ENCODE results near the gene CRMP1. TPM values are rescaled to one million over a fixed set of nuclear protein-coding genes. Genes with fewer than 3 reads are reported as not detected.

The CRMP1 gene
- total RNA-seq, 2 experiments from 2014 or later: 0.12 to 0.15 TPM

GRCh38 chr4:5783486-5783885, 109.4 kb downstream of the CRMP1 start:
- H3K4me1 Mint-ChIP-seq: no peaks in the 10 kb centered on the region
- ChIA-PET POLR2A (no interaction called here), CTCF (no interaction called here)
- H3K36me3 Mint-ChIP-seq (ENCODE audit: low read depth): no peaks in the 10 kb centered on the region
- H3K9me3 Mint-ChIP-seq: no peaks in the 10 kb centered on the region
- no peak overlapping the region for H3K27ac Mint-ChIP-seq
- DNase-seq: no peak
- H3K27me3 Mint-ChIP-seq: no peaks in the 10 kb centered on the region
- no peak overlapping the region for H3K4me3 Mint-ChIP-seq

- Mint-ChIP-seq H3K4me1 (no peaks in the 10 kb centered on the region), H3K27me3 (no peaks in the 10 kb centered on the region), H3K9me3 (no peaks in the 10 kb centered on the region), H3K27ac (no peak overlapping the region), H3K4me3 (no peak overlapping the region), H3K36me3 (ENCODE audit: low read depth) (no peaks in the 10 kb centered on the region)
- DNase-seq: no peak
- POLR2A ChIA-PET: no interaction called here
- CTCF ChIA-PET: no interaction called here
Observed at GRCh38 chr4:5782829-5783476, 109.9 kb downstream of the CRMP1 start.

GRCh38 chr4:5781691-5782090, 111.2 kb downstream of the CRMP1 start:
- H3K27me3 Mint-ChIP-seq: no peaks in the 10 kb centered on the region
- H3K36me3 Mint-ChIP-seq (ENCODE audit: low read depth): no peaks in the 10 kb centered on the region
- no peak overlapping the region for H3K4me3 Mint-ChIP-seq
- no peak overlapping the region for H3K27ac Mint-ChIP-seq
- POLR2A ChIA-PET: no interaction called here
- DNase-seq: no peak
- peaks cover under 1% of the 10 kb centered on the region for H3K9me3 Mint-ChIP-seq
- CTCF ChIA-PET: no interaction called here
- no peaks in the 10 kb centered on the region for H3K4me1 Mint-ChIP-seq

- H3K4me1 Mint-ChIP-seq: no peaks in the 10 kb centered on the region
- no peak overlapping the region for H3K4me3 Mint-ChIP-seq
- peaks cover 3% of the 10 kb centered on the region for H3K9me3 Mint-ChIP-seq
- POLR2A ChIA-PET: interaction anchor here (0.6 kb wide), 1 partner anchor 1144 kb away, joined by 4 read pairs; no protein-coding TSS in a partner anchor
- H3K27me3 Mint-ChIP-seq: no peaks in the 10 kb centered on the region
- H3K36me3 Mint-ChIP-seq (ENCODE audit: low read depth): no peaks in the 10 kb centered on the region
- no peak for DNase-seq
- no peak overlapping the region for H3K27ac Mint-ChIP-seq
- CTCF ChIA-PET: no interaction called here
Observed at GRCh38 chr4:5780831-5781480, 111.9 kb downstream of the CRMP1 start.

- POLR2A ChIA-PET: no interaction called here
- Mint-ChIP-seq H3K4me3 (no peak overlapping the region), H3K27ac (no peak overlapping the region), H3K36me3 (ENCODE audit: low read depth) (no peaks in the 10 kb centered on the region), H3K9me3 (peaks cover 9% of the 10 kb centered on the region), H3K27me3 (no peaks in the 10 kb centered on the region), H3K4me1 (no peaks in the 10 kb centered on the region)
- no peak for DNase-seq
- CTCF ChIA-PET: no interaction called here
Observed at GRCh38 chr4:5776510-5776909, 116.4 kb downstream of the CRMP1 start.

- POLR2A ChIA-PET: no interaction called here
- Mint-ChIP-seq H3K4me1 (no peaks in the 10 kb centered on the region), H3K9me3 (peaks cover 11% of the 10 kb centered on the region), H3K27me3 (no peaks in the 10 kb centered on the region), H3K27ac (no peak overlapping the region), H3K4me3 (no peak overlapping the region), H3K36me3 (ENCODE audit: low read depth) (no peaks in the 10 kb centered on the region)
- DNase-seq: no peak
- CTCF ChIA-PET: no interaction called here
Observed at GRCh38 chr4:5774416-5775036, 118.4 kb downstream of the CRMP1 start.

- no peak for DNase-seq
- no peaks in the 10 kb centered on the region for H3K4me1 Mint-ChIP-seq
- ChIA-PET CTCF (no interaction called here), POLR2A (no interaction called here)
- no peak overlapping the region for H3K27ac Mint-ChIP-seq
- no peaks in the 10 kb centered on the region for H3K27me3 Mint-ChIP-seq
- H3K36me3 Mint-ChIP-seq (ENCODE audit: low read depth): no peaks in the 10 kb centered on the region
- H3K4me3 Mint-ChIP-seq: no peak overlapping the region
- peaks cover 11% of the 10 kb centered on the region for H3K9me3 Mint-ChIP-seq
Observed at GRCh38 chr4:5773271-5773555, 119.7 kb downstream of the CRMP1 start.

- POLR2A ChIA-PET: no interaction called here
- no peaks in the 10 kb centered on the region for H3K36me3 Mint-ChIP-seq (ENCODE audit: low read depth)
Observed at GRCh38 chr4:5772528-5773270, 120.2 kb downstream of the CRMP1 start.

More at GRCh38 chr4:5772528-5773270, 120.2 kb downstream of the CRMP1 start:
- H3K4me1 Mint-ChIP-seq: no peaks in the 10 kb centered on the region
- peak; percentile 3 for DNase-seq
- no peak overlapping the region for H3K4me3 Mint-ChIP-seq
- H3K27me3 Mint-ChIP-seq: no peaks in the 10 kb centered on the region
- CTCF ChIA-PET: no interaction called here
- peaks cover 13% of the 10 kb centered on the region for H3K9me3 Mint-ChIP-seq
- H3K27ac Mint-ChIP-seq: no peak overlapping the region

Small RNAs within 50 kb of the gene (microRNA-seq; reads per million reads assigned to microRNA genes)
- not detected for gene MIR378D1 (ENCODE audit: borderline microRNAs expressed, borderline replicate concordance)

Other genes starting within 250 kb of the CRMP1 start
- under 1 TPM; 0.56 to 0.72 TPM for gene EVC2, start 184.5 kb downstream of the CRMP1 start, total RNA-seq
- gene EVC, start 181.9 kb downstream of the CRMP1 start, total RNA-seq: 1 to 10 TPM in 1 of 2 experiments, under 1 TPM in 1; 0.69 to 1.3 TPM
- gene C4orf50, start 125.3 kb upstream of the CRMP1 start, total RNA-seq: under 1 TPM; 0.21 to 0.27 TPM